Gastrocnemius medialis (tissue), 4 donors: Measurements from ENCODE around the gene IFNL4. TPM values are rescaled to one million over a fixed set of nuclear protein-coding genes. Genes with fewer than 3 reads are reported as not detected.
"Not testable (repeated sequence)": the region's sequence is repeated elsewhere in the genome, so short reads cannot be mapped to it uniquely, and the experiment has no call there.

Experiments
- ATAC-seq, 2 donors: fragments of 150-250 bp; one replicate each; pipeline ENCODE4 v1.9.1; 2016
- DNase-seq, 2 donors: peaks; one replicate each; pipeline ENCODE4 v3.0.0-alpha.2; 2019
- H3K27ac ChIP-seq, 4 donors: fragments of 200-600 bp; sonication (generic); 1 replicate in 1 of 4; 2 replicates in 3 of 4; pipeline ENCODE4 v1.5.1; 2016 to 2018; ENCODE audit warnings: mild to moderate bottlenecking in 2 of 4, moderate library complexity in 1 of 4
- H3K27me3 ChIP-seq, 3 donors: fragments of 200-600 bp; sonication (generic) in 2 of 3; 1 replicate in 1 of 3; 2 replicates in 2 of 3; pipeline versions ENCODE4 v1.5.1 to v1.6.0; 2016 to 2019; ENCODE audit warnings: mild to moderate bottlenecking in 1 of 3, moderate library complexity in 1 of 3
- H3K36me3 ChIP-seq, 2 donors: fragments of 200-600 bp; sonication (generic) in 1 of 2; one replicate each; pipeline ENCODE4 v1.5.1; 2017 to 2018
- H3K4me1 ChIP-seq, 2 donors: fragments of 200-600 bp; sonication (generic) in 1 of 2; one replicate each; pipeline ENCODE4 v1.5.1; 2016 to 2017; ENCODE audit warnings: mild to moderate bottlenecking in 2 of 2
- H3K4me3 ChIP-seq, 4 donors: fragments of 200-600 bp; sonication (generic) in 3 of 4; 1 replicate in 1 of 4; 2 replicates in 3 of 4; pipeline ENCODE4 v1.5.1; 2016 to 2019; ENCODE audit warnings: mild to moderate bottlenecking in 2 of 4
- H3K9me3 ChIP-seq, 3 donors: fragments of 200-600 bp; sonication (generic) in 2 of 3; 1 replicate in 1 of 3; 2 replicates in 2 of 3; pipeline ENCODE4 v1.5.1; 2016 to 2019
- CTCF ChIP-seq, 5 experiments: fragments of 450-650 bp in 3 of 5; fragments of 200-600 bp in 2 of 5; sonication (generic) in 2 of 5; IDR thresholded peaks in 4 of 5; conservative IDR thresholded peaks in 1 of 5; 1 replicate in 4 of 5; 2 replicates in 1 of 5; pipeline ENCODE4 v1.5.1; 2016 to 2019; ENCODE audit warnings: antibody characterized with exemption in 5 of 5, mild to moderate bottlenecking in 3 of 5, moderate library complexity in 3 of 5
- POLR2A ChIP-seq, 2 donors: fragments of 450-650 bp; IDR thresholded peaks; one replicate each; pipeline ENCODE4 v1.6.1; 2017; ENCODE audit warnings: antibody characterized with exemption in 2 of 2, mild to moderate bottlenecking in 2 of 2, moderate library complexity in 2 of 2
- in situ Hi-C, 4 donors: fragments of 200-750 bp; cut with MboI; loops; one replicate each; pipeline versions ENCODE4 v1.15.0 to v1.8.0; 2017; ENCODE audit warnings: low sequenced_read_pairs in 4 of 4
- intact Hi-C: fragments of 100-400 bp; cut with DNase I; formaldehyde crosslinking; loops from one replicate; pipeline ENCODE4 v1.15.1; 2023; ENCODE audit warnings: low total_unique reads
- total RNA-seq, 4 donors: library from RNA; depleted of rRNA; stranded (reverse); fragments of >200 nt; gene quantifications; one replicate each; pipeline versions ENCODE4 v1.1.0 to v1.2.3, GENCODE V29; 2016

The IFNL4 gene
- total RNA-seq, 4 donors from 2014 or later = not detected

GRCh38 chr19:39275578-39275977, 26.9 kb upstream of the IFNL4 start:
- ATAC-seq (no peak), DNase-seq (no peak)
- peaks cover 0 to 10% (median 0%) of the 10 kb centered on the region in 3 donors for H3K27me3 ChIP-seq
- intact Hi-C loops (no loop called here), in situ Hi-C loops (no loop called here)
- H3K4me1 ChIP-seq = no peaks in the 10 kb centered on the region
- TF ChIP-seq POLR2A (IDR thresholded peaks at IDR 0.05) (no peak), CTCF (IDR thresholded peaks at IDR 0.05 in 4 of 5, conservative IDR thresholded peaks at IDR 0.05 in 1 of 5) (no peak)
- no peak overlapping the region for H3K27ac ChIP-seq
- no peaks in the 10 kb centered on the region for H3K9me3 ChIP-seq
- H3K36me3 ChIP-seq = no peaks in the 10 kb centered on the region
- no peak overlapping the region for H3K4me3 ChIP-seq

GRCh38 chr19:39273859-39274258, 25.2 kb upstream of the IFNL4 start:
- ATAC-seq, H3K9me3 ChIP-seq, in situ Hi-C loops, H3K36me3 ChIP-seq, DNase-seq, H3K4me3 ChIP-seq, intact Hi-C loops, H3K4me1 ChIP-seq, H3K27ac ChIP-seq: not testable (repeated sequence)
- peaks cover 0 to 14% (median 0%) of the 10 kb centered on the region in 3 donors for H3K27me3 ChIP-seq

GRCh38 chr19:39270036-39270871, 21.6 kb upstream of the IFNL4 start:
- Histone ChIP-seq H3K4me1 (no peaks in the 10 kb centered on the region), H3K27ac (no peak overlapping the region), H3K36me3 (no peaks in the 10 kb centered on the region), H3K4me3 (no peak overlapping the region), H3K27me3 (peaks cover 3 to 10% (median 9%) of the 10 kb centered on the region in 3 donors), H3K9me3 (no peaks in the 10 kb centered on the region)
- ATAC-seq (no peak), DNase-seq (no peak)
- intact Hi-C loops (no loop called here), in situ Hi-C loops (no loop called here)
- no peak for TF ChIP-seq CTCF (IDR thresholded peaks at IDR 0.05 in 4 of 5, conservative IDR thresholded peaks at IDR 0.05 in 1 of 5)
- TF ChIP-seq POLR2A (IDR thresholded peaks at IDR 0.05) = no peak

GRCh38 chr19:39269369-39269768, 20.7 kb upstream of the IFNL4 start:
- H3K27ac ChIP-seq, H3K9me3 ChIP-seq, H3K36me3 ChIP-seq, H3K4me1 ChIP-seq, ATAC-seq, intact Hi-C loops, H3K4me3 ChIP-seq, in situ Hi-C loops, DNase-seq: not testable (repeated sequence)
- peaks cover 12 to 19% (median 18%) of the 10 kb centered on the region in 3 donors for H3K27me3 ChIP-seq

GRCh38 chr19:39268531-39269223, 20.0 kb upstream of the IFNL4 start:
- ATAC-seq, intact Hi-C loops: not testable (repeated sequence)

GRCh38 chr19:39268085-39268484, 19.4 kb upstream of the IFNL4 start, which contains the start of gene IFNL2:
TSS of gene IFNL2 (plus strand) at chr19:39268396. CDS start at chr19:39268569, 173 bp downstream.
- H3K27ac ChIP-seq, intact Hi-C loops, H3K9me3 ChIP-seq, DNase-seq, H3K36me3 ChIP-seq, ATAC-seq, H3K4me1 ChIP-seq, H3K4me3 ChIP-seq, in situ Hi-C loops: not testable (repeated sequence)
- H3K27me3 ChIP-seq = peaks cover 25 to 30% (median 26%) of the 10 kb centered on the region in 3 donors

More at GRCh38 chr19:39268531-39269223, 20.0 kb upstream of the IFNL4 start:
- H3K9me3 ChIP-seq, H3K4me1 ChIP-seq, H3K4me3 ChIP-seq, in situ Hi-C loops, H3K27ac ChIP-seq, H3K36me3 ChIP-seq, DNase-seq: not testable (repeated sequence)
- H3K27me3 ChIP-seq = peaks cover 19 to 24% (median 22%) of the 10 kb centered on the region in 3 donors
